Fibroblast of the conjunctiva (primary cell): ENCODE data around the gene INPP4B.

ENCODE experiments used
- DNase-seq: peaks from one replicate; pipeline ENCODE4 v3.0.0-alpha.2; 2010; ENCODE audit warnings: low read depth

The INPP4B gene

DNA sequence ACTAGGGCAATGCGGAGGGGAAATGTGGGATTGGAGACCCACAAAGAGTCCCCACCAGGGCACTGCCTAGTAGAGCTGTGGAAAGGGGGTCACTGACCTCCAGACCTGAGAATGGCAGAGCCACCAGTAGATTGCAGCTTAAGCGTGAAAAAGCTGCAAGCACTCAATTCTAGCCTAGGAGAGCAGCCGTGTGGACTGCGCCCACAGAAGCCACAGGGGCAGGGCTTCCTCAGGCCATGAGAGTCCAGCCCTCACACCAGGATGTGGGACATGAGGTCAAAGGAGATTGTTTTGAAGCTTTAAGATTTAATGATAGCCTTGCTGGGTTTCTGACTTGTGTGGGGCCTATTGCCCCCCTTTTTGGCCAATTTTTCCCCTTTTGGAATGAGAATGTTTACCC is 379.0 kb downstream of the INPP4B start:
- no peak for DNase-seq

DNA sequence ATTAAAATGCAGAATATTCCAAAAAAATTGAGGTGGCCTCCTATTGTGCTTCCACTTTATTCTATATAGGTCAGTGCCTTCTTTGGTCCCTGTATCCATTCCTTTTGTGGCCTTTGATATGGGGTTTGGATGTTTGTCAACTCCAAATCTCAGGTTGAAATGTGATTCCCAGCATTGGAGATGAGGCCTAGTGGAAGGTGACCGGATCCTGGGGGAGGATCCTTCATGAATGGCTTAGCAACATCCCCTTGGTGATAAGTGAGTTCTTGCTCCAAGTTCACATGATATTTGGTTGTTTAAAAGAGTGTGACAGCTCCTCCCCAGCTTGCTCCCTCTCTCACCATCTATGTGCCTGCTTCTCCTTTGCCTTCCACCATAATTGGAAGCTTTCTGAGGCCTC is 380.6 kb downstream of the INPP4B start:
- no peak for DNase-seq

DNA sequence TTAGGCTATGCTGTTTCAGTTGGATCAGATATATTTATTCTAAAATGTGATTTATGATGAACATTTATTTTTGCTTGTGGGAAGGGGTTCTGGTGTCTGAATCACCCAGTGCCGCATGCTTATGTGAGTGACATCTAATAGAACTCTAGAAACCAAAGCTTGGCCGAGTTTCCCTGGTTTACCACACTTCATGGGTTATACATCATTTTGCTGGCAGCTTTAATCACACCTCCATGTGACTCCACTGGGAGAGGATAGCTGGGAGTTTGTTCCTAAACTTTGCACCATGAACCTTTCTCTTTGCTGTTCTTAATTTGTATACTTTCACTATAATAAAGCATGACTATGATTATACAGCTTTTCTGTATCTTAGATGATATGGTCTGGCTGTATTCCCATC is 382.9 kb downstream of the INPP4B start:
- DNase-seq = no peak

DNA sequence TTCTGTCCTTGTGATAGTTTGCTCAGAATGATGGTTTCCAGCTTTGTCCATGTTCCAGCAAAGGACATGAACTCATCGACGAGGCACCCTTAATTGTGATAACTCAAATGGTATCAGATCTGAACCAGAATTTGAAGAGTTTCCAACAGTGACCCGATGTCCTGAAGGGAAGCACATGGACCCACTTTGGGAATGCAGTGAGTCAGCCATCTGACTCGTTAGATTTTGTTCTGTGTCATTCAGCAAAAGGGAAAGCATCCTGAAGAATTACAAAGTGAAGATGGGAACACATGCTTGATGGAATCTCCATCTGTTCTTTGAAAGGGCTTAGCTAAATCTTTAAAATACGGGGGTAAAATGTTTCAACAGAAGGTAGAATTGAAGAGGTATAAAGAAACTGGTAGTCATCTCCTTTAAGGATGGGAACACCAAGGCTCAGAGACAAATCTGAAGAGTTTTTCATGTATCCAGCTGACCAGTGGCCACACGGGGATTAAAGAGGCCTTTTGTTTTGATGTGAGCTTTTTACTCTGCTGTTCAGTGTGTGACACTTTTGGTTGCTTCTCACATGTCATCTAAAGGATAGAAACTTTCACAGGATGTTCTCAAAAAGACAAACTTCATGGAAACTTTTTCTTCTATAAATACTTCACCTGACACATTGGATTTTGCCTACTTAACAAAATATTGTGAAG is 393.8 kb downstream of the INPP4B start:
- DNase-seq = no peak

DNA sequence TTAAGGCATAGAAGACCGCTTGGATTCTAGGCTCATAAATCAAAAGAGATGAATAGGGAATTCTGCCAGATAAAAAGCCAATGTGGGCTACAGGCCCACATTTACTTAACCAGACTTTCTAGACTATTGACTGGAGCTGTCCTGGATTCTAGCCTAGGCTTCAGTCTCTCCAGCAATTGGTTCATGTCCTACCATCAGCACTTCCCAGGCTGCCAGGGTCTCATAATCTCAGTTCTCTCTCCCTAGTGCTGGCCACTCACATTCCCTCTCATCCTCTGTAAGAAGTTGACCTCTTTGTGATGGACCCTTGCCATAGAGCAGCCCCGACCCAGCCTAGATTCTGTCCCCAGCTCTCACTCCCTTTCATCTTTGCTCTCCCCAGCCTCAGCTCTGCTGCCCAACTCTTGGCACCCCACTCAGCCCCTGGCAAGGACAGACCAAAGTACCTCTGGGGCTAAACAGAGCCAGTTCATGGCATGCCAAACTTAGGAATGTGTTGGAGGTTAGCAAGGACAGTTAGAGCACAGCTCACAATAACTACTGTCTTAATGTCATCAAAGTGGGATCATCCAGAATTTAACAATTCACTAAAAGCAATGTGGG is 396.2 kb downstream of the INPP4B start:
- DNase-seq = no peak

DNA sequence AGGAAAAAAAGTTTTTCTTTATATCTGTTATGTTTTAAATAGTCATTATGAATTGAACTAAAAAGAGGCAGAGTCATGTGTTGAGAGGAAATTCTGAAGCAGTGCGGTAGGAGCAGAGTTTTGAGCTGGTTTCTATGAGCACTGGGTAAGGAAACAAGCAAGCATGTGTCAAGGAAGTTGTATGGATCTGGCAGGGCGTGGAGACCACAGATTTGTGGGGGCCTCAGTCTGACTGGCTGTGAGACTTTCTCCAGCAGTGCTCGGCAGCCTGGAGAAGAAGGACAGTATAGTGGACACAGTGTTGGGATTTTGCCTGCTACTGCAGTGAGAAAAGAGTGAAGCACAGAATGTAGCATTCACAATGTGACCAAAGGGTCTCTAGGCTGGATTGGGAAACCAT is 399.1 kb downstream of the INPP4B start:
- no peak for DNase-seq

DNA sequence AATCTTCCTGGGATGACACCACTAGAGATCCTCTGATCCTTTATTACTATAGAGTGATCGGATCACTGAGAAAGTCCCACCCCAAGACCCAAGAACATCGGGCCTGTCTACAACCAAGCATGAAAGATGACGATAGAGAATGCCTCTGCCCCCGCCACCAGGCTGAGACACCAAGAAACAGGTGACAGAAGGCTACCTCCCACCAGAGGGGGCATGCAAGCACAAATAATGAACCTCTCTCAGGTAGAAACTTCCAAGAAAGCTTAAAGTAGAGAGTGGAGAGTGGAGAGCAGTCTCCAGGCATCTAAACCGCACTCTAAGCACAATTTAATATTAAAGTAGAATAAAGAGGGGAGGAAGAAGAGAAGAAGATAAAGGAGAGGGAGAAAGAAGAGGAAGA is 402.6 kb downstream of the INPP4B start:
- DNase-seq = no peak

DNA sequence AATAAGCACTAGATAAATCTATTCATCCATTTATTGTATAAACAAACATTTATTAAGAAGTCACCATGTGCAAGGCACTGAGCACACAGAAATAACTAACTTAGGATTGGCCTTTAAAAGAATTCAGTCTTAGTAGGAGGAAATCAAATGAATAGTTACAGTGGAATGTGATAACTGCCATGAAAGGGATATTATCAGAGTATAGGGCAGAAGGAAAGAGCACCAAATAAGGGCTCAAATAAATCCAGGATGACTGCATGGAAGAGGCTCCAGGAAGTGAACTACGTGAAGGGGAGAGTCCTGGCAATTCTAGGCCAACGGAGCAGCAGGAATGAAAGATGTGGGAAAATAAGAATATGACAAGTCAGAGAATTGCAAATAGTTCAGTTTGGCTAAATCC is 406.0 kb downstream of the INPP4B start:
- no peak for DNase-seq

DNA sequence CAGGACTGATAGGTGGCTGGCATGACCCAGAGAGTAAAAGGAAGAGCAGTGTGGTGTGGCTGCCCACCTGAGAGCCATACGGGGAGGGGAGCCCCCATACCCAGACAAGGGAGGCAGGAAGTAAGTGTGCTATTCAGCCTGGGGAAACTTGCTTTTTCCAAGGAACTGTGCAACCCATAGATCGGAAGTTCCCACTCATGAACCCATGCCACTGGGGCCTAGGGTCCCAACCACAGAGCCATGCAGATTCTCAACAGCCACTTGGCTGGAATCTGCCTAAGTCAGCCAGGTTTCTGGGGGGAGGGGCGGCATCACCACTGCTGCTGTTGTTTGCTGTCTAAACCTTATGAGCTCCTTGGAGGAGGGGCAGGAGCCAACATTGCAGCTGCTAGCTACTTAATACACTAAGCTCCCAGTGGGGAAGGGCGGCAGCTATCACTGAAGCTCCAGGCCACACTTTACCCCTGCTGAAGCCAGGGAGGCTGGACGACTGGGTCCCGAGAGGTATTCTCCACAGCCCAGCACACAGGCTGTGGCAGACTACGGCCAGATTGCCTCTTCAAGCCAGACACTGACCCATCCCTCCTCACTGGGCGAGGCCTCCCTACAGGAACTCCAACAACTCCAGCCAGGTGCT is 410.4 kb downstream of the INPP4B start:
- no peak for DNase-seq

DNA sequence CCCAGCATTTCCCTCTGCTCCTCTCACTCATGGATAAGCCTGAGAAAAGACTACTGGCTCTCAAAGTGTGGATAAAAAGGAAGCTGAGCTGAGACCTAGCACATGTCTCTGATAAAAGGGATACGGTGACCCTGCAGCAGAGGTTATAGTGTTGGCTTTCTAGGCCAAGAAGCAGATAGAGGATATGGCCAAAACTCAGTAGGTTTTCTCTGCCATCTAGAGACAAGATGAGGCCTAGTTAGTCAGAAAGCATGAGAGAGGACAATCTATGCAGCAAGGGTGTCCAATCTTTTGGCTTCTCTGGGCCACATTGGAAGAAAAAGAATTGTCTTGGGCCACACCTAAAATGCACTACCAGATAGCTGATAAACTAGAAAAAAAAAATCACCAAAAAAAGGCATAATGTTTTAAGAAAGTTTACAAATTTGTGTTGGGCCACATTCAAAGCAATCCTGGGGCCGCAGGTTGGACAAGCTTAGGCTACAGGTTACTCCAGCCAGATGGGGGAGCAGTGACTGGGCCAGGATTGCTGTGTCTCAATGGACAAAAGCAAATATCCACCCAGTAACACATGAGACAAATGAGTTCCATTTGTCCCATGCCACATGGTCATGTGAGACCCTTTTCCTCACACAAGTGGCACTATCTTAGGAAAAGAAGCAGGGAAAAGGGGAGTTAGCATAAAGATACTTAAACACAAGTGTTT is 411.4 kb downstream of the INPP4B start:
- DNase-seq = no peak

DNA sequence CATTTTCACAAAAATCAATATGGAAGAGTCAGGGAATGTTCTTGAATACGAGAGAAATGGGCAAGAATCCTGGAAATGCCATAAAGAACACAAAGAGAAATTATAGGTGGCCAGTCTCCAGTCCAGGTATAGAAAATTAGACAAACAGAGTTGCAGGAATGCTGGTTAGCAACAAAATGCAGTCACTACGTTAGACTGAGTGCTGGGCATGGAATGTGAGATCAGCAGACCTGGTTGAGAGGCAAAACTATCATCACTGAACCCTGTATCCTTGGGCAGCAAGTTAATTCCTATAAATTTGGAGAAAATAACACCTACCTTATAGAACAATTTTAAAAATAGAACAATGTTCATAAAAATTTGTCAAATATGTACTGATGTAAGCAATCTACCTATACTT is 417.4 kb downstream of the INPP4B start:
- no peak for DNase-seq

DNA sequence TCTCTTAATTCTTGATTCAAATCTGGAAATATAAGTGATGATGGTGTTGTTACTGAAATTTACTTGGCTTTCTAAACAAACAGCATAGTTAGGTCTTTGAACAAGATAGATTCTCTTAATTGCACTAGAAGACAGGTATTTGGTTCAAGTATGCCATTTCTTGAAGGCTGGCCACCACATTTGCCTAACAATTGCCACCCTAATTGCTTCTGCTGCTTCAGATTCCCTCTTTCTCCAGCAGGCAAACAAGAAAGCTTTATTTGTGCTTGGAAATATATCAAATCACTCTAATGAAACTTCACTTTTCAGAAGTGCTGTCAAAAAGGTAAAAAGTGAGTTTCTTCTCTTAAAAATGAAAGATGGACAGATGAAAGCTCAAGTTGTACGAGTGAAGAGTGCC is 418.6 kb downstream of the INPP4B start:
- no peak for DNase-seq

DNA sequence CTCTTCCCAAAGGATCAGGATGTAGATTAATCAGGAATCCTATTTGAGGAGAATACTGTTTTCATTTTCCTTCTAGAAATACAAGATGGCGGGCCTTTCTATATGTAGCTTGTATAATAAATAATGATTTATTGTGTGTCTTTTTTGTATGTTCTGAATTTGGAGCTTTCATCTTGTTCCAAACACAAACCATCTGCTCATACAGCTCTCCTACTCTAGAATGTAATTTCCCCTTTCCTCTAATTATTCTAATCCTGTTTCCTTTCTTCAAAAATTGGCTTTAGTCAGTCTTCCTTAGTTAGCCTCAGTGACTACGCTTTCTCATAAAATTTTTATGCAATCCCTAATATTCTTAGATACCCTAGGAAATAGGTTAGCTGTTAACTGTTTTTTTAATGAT is 422.2 kb downstream of the INPP4B start:
- no peak for DNase-seq

DNA sequence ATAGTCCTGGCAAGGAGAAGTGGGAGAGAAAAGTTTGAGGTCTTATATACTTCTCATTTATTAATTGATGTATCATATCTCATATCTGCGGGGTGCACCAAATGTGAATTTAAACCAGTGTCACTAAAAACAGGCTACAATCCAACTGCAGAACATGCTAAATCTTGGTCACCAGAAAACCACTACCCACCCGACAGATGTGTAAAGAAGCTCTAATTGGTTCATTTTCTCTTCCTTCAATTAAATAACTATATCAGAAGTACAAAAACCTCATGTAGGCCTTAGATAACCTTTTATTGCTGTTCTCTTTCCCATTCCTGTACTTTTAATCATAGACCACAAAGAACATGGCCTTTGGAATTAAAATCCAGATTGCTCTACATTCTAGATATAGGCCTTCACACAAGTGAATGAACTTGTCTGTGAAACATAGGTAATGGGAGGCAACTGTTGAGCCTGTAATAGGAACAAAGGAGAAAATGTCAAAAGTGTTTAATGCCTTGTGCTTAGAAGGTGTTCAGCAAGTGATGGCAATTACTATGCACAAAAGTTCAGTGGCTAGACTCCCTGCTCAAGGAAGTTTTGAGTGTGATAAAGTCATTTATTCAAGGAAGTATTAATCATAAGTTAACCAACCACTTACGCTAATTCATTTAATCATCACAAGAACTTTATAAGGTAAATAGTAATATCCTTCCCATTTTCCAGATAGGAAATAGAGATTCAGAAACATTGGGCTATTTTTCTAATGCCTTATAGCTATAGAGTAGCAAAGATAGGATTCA is 425.6 kb downstream of the INPP4B start:
- DNase-seq = no peak

DNA sequence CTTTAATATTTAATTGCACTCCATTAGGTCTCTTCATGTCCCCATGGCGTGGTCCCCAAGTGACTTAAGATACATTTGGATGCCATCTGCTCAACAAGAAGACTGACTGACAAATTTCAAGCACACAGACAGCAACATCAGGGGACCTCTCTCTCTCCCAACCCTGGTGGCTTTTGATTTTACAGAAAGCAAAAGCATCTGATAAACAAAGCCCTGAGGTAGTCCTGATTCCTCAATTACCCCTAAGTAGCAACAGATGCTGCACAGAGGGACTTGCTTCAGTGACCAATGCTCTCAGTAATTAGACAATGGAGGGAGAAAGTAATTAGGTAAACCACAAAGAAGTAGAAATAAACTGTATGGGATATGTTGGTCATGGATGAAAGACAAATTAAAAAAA is 426.4 kb downstream of the INPP4B start:
- no peak for DNase-seq

DNA sequence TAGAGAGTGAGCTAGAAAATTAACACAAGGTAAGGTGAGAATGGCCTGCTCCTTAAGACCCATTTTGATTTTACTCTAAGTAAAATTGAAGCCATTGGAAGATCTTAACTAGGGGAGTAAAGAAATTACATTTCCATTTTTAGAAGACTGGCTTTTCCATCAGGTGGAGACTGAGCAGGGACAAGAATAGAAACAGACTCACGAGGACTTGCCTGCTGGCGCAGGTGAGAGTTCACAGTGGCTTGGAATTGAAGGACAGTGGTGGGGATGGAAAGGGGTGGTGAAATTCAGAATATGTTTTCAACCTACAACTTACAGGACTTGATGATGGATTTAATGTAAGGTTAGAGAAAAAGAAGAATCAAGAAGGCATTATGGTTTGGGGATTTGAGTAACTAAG is 427.4 kb downstream of the INPP4B start:
- DNase-seq = no peak

DNA sequence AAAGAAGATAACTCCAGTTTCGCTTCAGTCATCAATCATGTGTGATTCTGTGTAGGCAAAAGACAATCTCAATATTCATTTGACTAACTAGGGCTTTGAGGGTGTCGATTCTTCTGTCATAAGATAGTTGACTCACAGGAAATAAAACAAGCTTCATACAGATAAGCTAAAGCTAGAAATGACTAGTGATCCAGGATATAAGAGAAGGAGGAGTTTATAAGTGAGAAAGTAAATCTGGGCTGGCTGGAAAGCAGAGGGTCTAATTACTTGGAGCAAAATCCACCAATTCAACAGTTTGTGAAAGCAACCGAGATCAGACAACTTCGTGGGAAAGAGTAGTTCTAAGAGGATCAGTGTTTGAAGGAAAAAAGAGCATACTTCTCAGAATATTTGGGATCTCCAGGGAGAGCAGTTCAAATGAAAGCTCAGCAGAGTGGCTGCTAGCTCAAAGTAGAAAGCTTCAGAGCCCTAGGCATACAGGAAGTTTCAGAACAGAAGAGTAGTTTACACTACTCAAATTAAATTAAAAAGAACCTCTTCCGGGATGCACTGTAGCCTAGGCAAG is 429.3 kb downstream of the INPP4B start:
- DNase-seq = no peak

DNA sequence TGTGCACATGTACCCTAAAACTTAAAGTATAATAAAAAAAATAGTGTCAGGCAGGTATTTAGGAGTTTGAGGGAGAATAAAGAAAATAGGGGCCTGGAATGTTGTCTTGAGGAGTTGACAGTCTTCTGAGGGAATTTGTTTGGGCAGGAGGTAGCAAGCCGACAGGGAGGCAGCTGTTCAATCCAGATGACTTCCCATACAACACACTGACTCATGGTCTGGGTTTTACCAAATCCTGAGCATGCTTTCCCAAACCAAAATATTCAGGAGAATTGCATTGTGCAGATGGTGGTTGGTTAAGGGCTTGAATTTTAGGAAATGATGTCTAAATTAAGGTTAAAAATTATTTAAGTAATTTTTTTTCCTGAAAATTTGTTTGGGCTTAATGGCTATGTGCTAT is 430.0 kb downstream of the INPP4B start:
- DNase-seq = no peak

DNA sequence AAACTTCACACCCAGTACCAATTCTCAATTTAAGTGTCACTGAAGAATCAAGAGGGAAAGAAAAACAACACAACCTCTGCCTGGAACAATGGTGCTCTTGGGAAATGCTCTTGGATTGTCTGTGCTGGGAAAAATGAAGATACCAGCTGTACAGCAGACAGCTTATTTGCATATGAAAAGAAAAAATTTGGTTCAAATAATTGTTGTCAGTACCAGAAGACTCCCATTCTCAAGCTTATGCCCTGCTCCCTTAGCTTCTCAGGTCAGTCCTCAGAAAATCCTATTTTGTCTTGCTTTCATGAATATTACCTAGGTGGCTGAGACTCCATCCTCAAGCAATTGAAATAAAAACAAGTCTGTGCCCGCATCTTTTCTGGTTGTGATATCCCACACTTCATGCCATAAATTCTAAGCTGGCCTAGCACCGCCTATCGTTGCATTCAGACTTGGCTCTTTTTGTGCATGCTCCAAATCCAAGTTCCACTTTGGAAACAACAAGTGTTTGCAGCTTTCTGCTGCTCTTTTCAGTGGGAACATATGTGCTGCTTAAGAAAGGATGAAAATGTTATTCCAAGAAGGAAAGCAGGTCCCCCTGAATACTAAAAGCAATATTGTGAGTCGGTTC is 431.6 kb downstream of the INPP4B start:
- no peak for DNase-seq

DNA sequence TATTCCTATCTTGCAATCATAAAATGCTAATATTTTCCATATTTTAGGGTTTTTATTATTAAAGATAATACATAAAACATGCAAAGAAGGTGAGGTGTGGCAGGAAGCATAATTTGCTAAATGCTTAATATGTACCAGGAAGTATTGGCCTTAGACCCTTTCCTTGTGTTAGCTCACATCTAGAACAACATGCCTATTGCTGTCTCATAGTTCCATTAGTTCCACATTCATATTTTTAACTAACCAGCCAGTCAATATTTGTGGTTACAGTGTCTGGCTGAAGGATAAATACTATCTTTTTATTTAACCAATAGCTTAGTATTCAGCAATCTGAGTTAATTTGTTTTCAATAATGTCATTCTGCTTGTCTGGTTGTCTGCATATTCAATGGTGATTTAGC is 432.6 kb downstream of the INPP4B start:
- DNase-seq = no peak

DNA sequence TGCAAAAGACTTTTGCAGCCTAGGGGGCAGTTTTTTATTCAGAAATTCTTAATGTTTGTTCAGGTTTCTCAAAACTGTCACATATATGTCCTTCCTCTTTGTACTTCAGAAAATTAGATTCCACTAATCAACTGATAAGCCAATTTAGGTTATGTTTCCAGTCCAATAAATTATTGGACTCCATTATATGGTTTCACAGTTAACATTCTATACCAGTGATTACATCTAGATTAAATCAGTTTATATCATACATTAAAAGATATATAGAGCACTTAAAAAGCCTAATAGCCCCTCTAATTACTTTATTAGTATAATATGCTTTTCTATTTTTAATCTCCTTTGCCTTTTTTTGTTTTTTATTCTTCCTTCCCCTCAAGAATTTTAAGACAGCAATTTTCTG is 434.1 kb downstream of the INPP4B start:
- no peak for DNase-seq
